Measurements from ENCODE around the gene PPP4R1. TPM values are rescaled to one million over a fixed set of nuclear protein-coding genes. Genes with fewer than 3 reads are reported as not detected.
"Not testable (repeated sequence)": the region's sequence is repeated elsewhere in the genome, so short reads cannot be mapped to it uniquely, and the experiment has no call there.

The PPP4R1 gene
- total RNA-seq, 2 experiments from 2014 or later: 42.2 to 42.9 TPM

- DNase-seq (no peak), ATAC-seq (no peak)
- Mint-ChIP-seq H3K4me3 (no peak overlapping the region), H3K27me3 (ENCODE audit: low read depth) (peaks cover 18% of the 10 kb centered on the region), H3K36me3 (ENCODE audit: low read depth) (no peaks in the 10 kb centered on the region), H3K27ac (no peak overlapping the region), H3K9me3 (ENCODE audit: insufficient read depth) (no peaks in the 10 kb centered on the region), H3K4me1 (ENCODE audit: low read depth) (no peaks in the 10 kb centered on the region)
- POLR2A ChIA-PET: interaction anchor here (0.6 kb wide), 1 partner anchor 217 kb away, joined by 3 read pairs; no protein-coding TSS in a partner anchor
- CTCF ChIA-PET: no interaction called here
Measured at GRCh38 chr18:9647496-9648323, 33.4 kb upstream of the PPP4R1 start.

- Mint-ChIP-seq H3K27ac (no peak overlapping the region), H3K36me3 (ENCODE audit: low read depth) (no peaks in the 10 kb centered on the region), H3K27me3 (ENCODE audit: low read depth) (peaks cover 11% of the 10 kb centered on the region), H3K4me1 (ENCODE audit: low read depth) (no peaks in the 10 kb centered on the region), H3K4me3 (no peak overlapping the region), H3K9me3 (ENCODE audit: insufficient read depth) (no peaks in the 10 kb centered on the region)
- POLR2A ChIA-PET: no interaction called here
- ATAC-seq (no peak), DNase-seq (no peak)
- CTCF ChIA-PET: no interaction called here
Measured at GRCh38 chr18:9643549-9643948, 29.2 kb upstream of the PPP4R1 start.

GRCh38 chr18:9642799-9643462 lies 28.6 kb upstream of the PPP4R1 start:
- Mint-ChIP-seq H3K27ac (no peak overlapping the region), H3K4me3 (no peak overlapping the region), H3K9me3 (ENCODE audit: insufficient read depth) (no peaks in the 10 kb centered on the region), H3K36me3 (ENCODE audit: low read depth) (no peaks in the 10 kb centered on the region), H3K4me1 (ENCODE audit: low read depth) (no peaks in the 10 kb centered on the region), H3K27me3 (ENCODE audit: low read depth) (peaks cover 8% of the 10 kb centered on the region)
- ATAC-seq (no peak), DNase-seq (no peak)
- POLR2A ChIA-PET: no interaction called here
- CTCF ChIA-PET: no interaction called here

GRCh38 chr18:9641081-9641480 lies 26.7 kb upstream of the PPP4R1 start:
- not testable (repeated sequence) for H3K9me3 Mint-ChIP-seq (ENCODE audit: insufficient read depth)

GRCh38 chr18:9638886-9639285 lies 24.5 kb upstream of the PPP4R1 start:
- ATAC-seq (no peak), DNase-seq (no peak)
- ChIA-PET CTCF (no interaction called here), POLR2A (no interaction called here)
- H3K4me3 Mint-ChIP-seq: no peak overlapping the region
- no peaks in the 10 kb centered on the region for H3K27me3 Mint-ChIP-seq (ENCODE audit: low read depth)
- no peaks in the 10 kb centered on the region for H3K36me3 Mint-ChIP-seq (ENCODE audit: low read depth)
- no peaks in the 10 kb centered on the region for H3K4me1 Mint-ChIP-seq (ENCODE audit: low read depth)
- H3K27ac Mint-ChIP-seq: no peak overlapping the region
- H3K9me3 Mint-ChIP-seq (ENCODE audit: insufficient read depth): peaks cover 6% of the 10 kb centered on the region

More at GRCh38 chr18:9641081-9641480, 26.7 kb upstream of the PPP4R1 start:
- POLR2A ChIA-PET; H3K27me3 Mint-ChIP-seq (ENCODE audit: low read depth); H3K27ac Mint-ChIP-seq; H3K4me1 Mint-ChIP-seq (ENCODE audit: low read depth); DNase-seq; CTCF ChIA-PET; H3K4me3 Mint-ChIP-seq; H3K36me3 Mint-ChIP-seq (ENCODE audit: low read depth); ATAC-seq: not testable (repeated sequence)

GRCh38 chr18:9637036-9637767 lies 22.8 kb upstream of the PPP4R1 start:
- Mint-ChIP-seq H3K4me3 (no peak overlapping the region), H3K36me3 (ENCODE audit: low read depth) (no peaks in the 10 kb centered on the region), H3K9me3 (ENCODE audit: insufficient read depth) (peaks cover 6% of the 10 kb centered on the region), H3K4me1 (ENCODE audit: low read depth) (no peaks in the 10 kb centered on the region), H3K27me3 (ENCODE audit: low read depth) (peaks cover under 1% of the 10 kb centered on the region), H3K27ac (no peak overlapping the region)
- ChIA-PET POLR2A (no interaction called here), CTCF (no interaction called here)
- no peak for ATAC-seq
- DNase-seq: no peak

- no peaks in the 10 kb centered on the region for H3K36me3 Mint-ChIP-seq (ENCODE audit: low read depth)
- no peak overlapping the region for H3K27ac Mint-ChIP-seq
- peaks cover 6% of the 10 kb centered on the region for H3K27me3 Mint-ChIP-seq (ENCODE audit: low read depth)
- DNase-seq: no peak
- no peak overlapping the region for H3K4me3 Mint-ChIP-seq
- H3K4me1 Mint-ChIP-seq (ENCODE audit: low read depth): no peaks in the 10 kb centered on the region
- ATAC-seq: no peak
- POLR2A ChIA-PET: no interaction called here
- peaks cover 6% of the 10 kb centered on the region for H3K9me3 Mint-ChIP-seq (ENCODE audit: insufficient read depth)
- CTCF ChIA-PET: no interaction called here
Measured at GRCh38 chr18:9634856-9635255, 20.5 kb upstream of the PPP4R1 start.

- Mint-ChIP-seq H3K27me3 (ENCODE audit: low read depth) (peaks cover 12% of the 10 kb centered on the region), H3K9me3 (ENCODE audit: insufficient read depth) (peaks cover 6% of the 10 kb centered on the region), H3K27ac (no peak overlapping the region), H3K36me3 (ENCODE audit: low read depth) (no peaks in the 10 kb centered on the region), H3K4me3 (no peak overlapping the region), H3K4me1 (ENCODE audit: low read depth) (no peaks in the 10 kb centered on the region)
- POLR2A ChIA-PET: no interaction called here
- CTCF ChIA-PET: no interaction called here
- DNase-seq: no peak
- ATAC-seq: no peak
Measured at GRCh38 chr18:9631814-9632496, 17.6 kb upstream of the PPP4R1 start.

GRCh38 chr18:9630444-9630843 lies 16.1 kb upstream of the PPP4R1 start:
- H3K4me1 Mint-ChIP-seq (ENCODE audit: low read depth): no peaks in the 10 kb centered on the region
- no peak for DNase-seq
- H3K27ac Mint-ChIP-seq: no peak overlapping the region
- H3K9me3 Mint-ChIP-seq (ENCODE audit: insufficient read depth): peaks cover 4% of the 10 kb centered on the region
- no peak overlapping the region for H3K4me3 Mint-ChIP-seq
- no peaks in the 10 kb centered on the region for H3K36me3 Mint-ChIP-seq (ENCODE audit: low read depth)
- no peak for ATAC-seq
- ChIA-PET CTCF (no interaction called here), POLR2A (no interaction called here)
- H3K27me3 Mint-ChIP-seq (ENCODE audit: low read depth): peaks cover 17% of the 10 kb centered on the region

- Mint-ChIP-seq H3K27me3 (ENCODE audit: low read depth) (peaks cover 17% of the 10 kb centered on the region), H3K27ac (no peak overlapping the region), H3K4me1 (ENCODE audit: low read depth) (no peaks in the 10 kb centered on the region), H3K36me3 (ENCODE audit: low read depth) (no peaks in the 10 kb centered on the region), H3K9me3 (ENCODE audit: insufficient read depth) (no peaks in the 10 kb centered on the region), H3K4me3 (no peak overlapping the region)
- POLR2A ChIA-PET: no interaction called here
- CTCF ChIA-PET: no interaction called here
- DNase-seq (no peak), ATAC-seq (no peak)
Measured at GRCh38 chr18:9629709-9630108, 15.3 kb upstream of the PPP4R1 start.

GRCh38 chr18:9628984-9629383 lies 14.6 kb upstream of the PPP4R1 start:
- ChIA-PET CTCF (no interaction called here), POLR2A (no interaction called here)
- no peaks in the 10 kb centered on the region for H3K9me3 Mint-ChIP-seq (ENCODE audit: insufficient read depth)
- H3K27me3 Mint-ChIP-seq (ENCODE audit: low read depth): peaks cover 17% of the 10 kb centered on the region
- no peak for ATAC-seq
- no peak overlapping the region for H3K27ac Mint-ChIP-seq
- no peak overlapping the region for H3K4me3 Mint-ChIP-seq
- H3K36me3 Mint-ChIP-seq (ENCODE audit: low read depth): no peaks in the 10 kb centered on the region
- H3K4me1 Mint-ChIP-seq (ENCODE audit: low read depth): no peaks in the 10 kb centered on the region
- DNase-seq: no peak

GRCh38 chr18:9627642-9628041 lies 13.3 kb upstream of the PPP4R1 start:
- H3K4me3 Mint-ChIP-seq: no peak overlapping the region
- no peaks in the 10 kb centered on the region for H3K9me3 Mint-ChIP-seq (ENCODE audit: insufficient read depth)
- DNase-seq (no peak), ATAC-seq (no peak)
- H3K27ac Mint-ChIP-seq: no peak overlapping the region
- H3K4me1 Mint-ChIP-seq (ENCODE audit: low read depth): no peaks in the 10 kb centered on the region
- CTCF ChIA-PET: no interaction called here
- peaks cover 17% of the 10 kb centered on the region for H3K27me3 Mint-ChIP-seq (ENCODE audit: low read depth)
- POLR2A ChIA-PET: no interaction called here
- no peaks in the 10 kb centered on the region for H3K36me3 Mint-ChIP-seq (ENCODE audit: low read depth)

All from activated CD8-positive, alpha-beta T cell treated with anti-CD3 and anti-CD28 coated beads, Interleukin-2, amount 10 ng/mL, durations not matched to agents 7 days and 5 days (primary cell).